Esophagus (tissue), 2 donors: ENCODE measurements around the gene TAF4. TPM values are rescaled to one million over a fixed set of nuclear protein-coding genes. Genes with fewer than 3 reads are reported as not detected.

Experiments
- H3K27ac ChIP-seq, 2 donors: one replicate each; pipeline ENCODE4 v1.5.1; 2013; ENCODE audit warnings: low read depth in 2 of 2, mild to moderate bottlenecking in 2 of 2, inconsistent platforms in 1 of 2, low read length in 1 of 2, moderate library complexity in 1 of 2
- H3K27me3 ChIP-seq, 2 donors: one replicate each; pipeline ENCODE4 v1.6.1; 2013; ENCODE audit warnings: low read length in 2 of 2, control low read depth in 1 of 2, mild to moderate bottlenecking in 1 of 2; ENCODE audit not compliant: insufficient read depth in 2 of 2, control insufficient read depth in 1 of 2
- H3K36me3 ChIP-seq, 2 donors: one replicate each; pipeline ENCODE4 v1.6.1; 2013; ENCODE audit warnings: low read length in 1 of 2; ENCODE audit not compliant: control insufficient read depth in 2 of 2, insufficient read depth in 2 of 2
- H3K4me1 ChIP-seq, 2 donors: one replicate each; pipeline ENCODE4 v1.6.1; 2013; ENCODE audit warnings: low read length in 1 of 2; ENCODE audit not compliant: control insufficient read depth in 2 of 2, insufficient read depth in 2 of 2
- H3K4me3 ChIP-seq, 2 donors: one replicate each; pipeline ENCODE4 v1.5.1; 2013; ENCODE audit warnings: low read length in 2 of 2, mild to moderate bottlenecking in 2 of 2, low read depth in 1 of 2, moderate library complexity in 1 of 2
- H3K9me3 ChIP-seq, 2 donors: one replicate each; pipeline ENCODE4 v1.6.1; 2013; ENCODE audit warnings: mild to moderate bottlenecking in 2 of 2, low read depth in 1 of 2, low read length in 1 of 2, moderate library complexity in 1 of 2; ENCODE audit not compliant: control insufficient read depth in 2 of 2, insufficient read depth in 1 of 2
- WGBS, 2 donors: extraction: QIAGEN DNeasy Blood & Tissue Kit; methylation state at CpG; one replicate each; pipeline ENCODE4 v1.1.7; 2013; 5-methylcytosine and 5-hydroxymethylcytosine counted together
- polyA plus RNA-seq, 2 donors: library from polyadenylated mRNA; stranded (reverse); fragments of 200-250 nt; gene quantifications; one replicate each; pipeline ENCODE4 v1.2.3, GENCODE V29; 2013
- donor health status: healthy with polysubstance abuse.
- donor health status: Bipolar disorder and iron deficiency.

Gene TAF4
- polyA plus RNA-seq, 2 donors, result 4.2 to 5.8 TPM

GRCh38 chr20:61933951-61934715, 131.5 kb downstream of the TAF4 start:
- WGBS, 2 donors, result 74 to 81% methylated on average over 36 of the region's 36 CpGs
- Histone ChIP-seq H3K36me3 (no peaks in the 10 kb centered on the region), H3K9me3 (peaks cover 0 to 3% of the 10 kb centered on the region in 2 donors), H3K4me1 (no peaks in the 10 kb centered on the region), H3K27me3 (no peaks in the 10 kb centered on the region), H3K4me3 (no peak overlapping the region), H3K27ac (no peak overlapping the region)

- Histone ChIP-seq H3K9me3 (peaks cover 0 to 3% of the 10 kb centered on the region in 2 donors), H3K27me3 (no peaks in the 10 kb centered on the region), H3K4me1 (no peaks in the 10 kb centered on the region), H3K27ac (no peak overlapping the region), H3K4me3 (no peak overlapping the region), H3K36me3 (no peaks in the 10 kb centered on the region)
- WGBS, 2 donors, result 53% methylated on average over 17 of the region's 17 CpGs
These were observed 132.2 kb downstream of the TAF4 start for GRCh38 chr20:61933481-61933950.

GRCh38 chr20:61932711-61933480, 132.8 kb downstream of the TAF4 start:
- Histone ChIP-seq H3K27ac (no peak overlapping the region), H3K9me3 (peaks cover 0 to 5% of the 10 kb centered on the region in 2 donors), H3K36me3 (no peaks in the 10 kb centered on the region), H3K4me3 (no peak overlapping the region), H3K27me3 (no peaks in the 10 kb centered on the region), H3K4me1 (no peaks in the 10 kb centered on the region)
- WGBS, 2 donors, result 84 to 88% methylated on average over 38 of the region's 38 CpGs

- Histone ChIP-seq H3K4me3 (no peak overlapping the region), H3K4me1 (no peaks in the 10 kb centered on the region)
- 76 to 81% methylated on average over 9 of the region's 9 CpGs for WGBS, 2 donors
These were observed 133.5 kb downstream of the TAF4 start for GRCh38 chr20:61932199-61932592.

GRCh38 chr20:61931476-61932198, 134.0 kb downstream of the TAF4 start:
- Histone ChIP-seq H3K27ac (no peak overlapping the region), H3K9me3 (peaks cover 0 to 8% of the 10 kb centered on the region in 2 donors), H3K4me3 (no peak overlapping the region), H3K36me3 (no peaks in the 10 kb centered on the region), H3K27me3 (no peaks in the 10 kb centered on the region), H3K4me1 (no peaks in the 10 kb centered on the region)
- 81% methylated on average over 14 of the region's 14 CpGs for WGBS, 2 donors

More at GRCh38 chr20:61932199-61932592, 133.5 kb downstream of the TAF4 start:
- H3K36me3 ChIP-seq, result no peaks in the 10 kb centered on the region
- no peaks in the 10 kb centered on the region for H3K27me3 ChIP-seq
- peaks cover 0 to 8% of the 10 kb centered on the region in 2 donors for H3K9me3 ChIP-seq
- H3K27ac ChIP-seq, result no peak overlapping the region

- WGBS, 2 donors, result 79 to 81% methylated on average over 24 to 28 of the region's 28 CpGs
These were observed 134.8 kb downstream of the TAF4 start for GRCh38 chr20:61930776-61931475.

GRCh38 chr20:61929971-61930666, 135.6 kb downstream of the TAF4 start:
- WGBS, 2 donors, result 86 to 87% methylated on average over 12 of the region's 12 CpGs
- peaks cover 0 to 10% of the 10 kb centered on the region in 2 donors for H3K9me3 ChIP-seq
- no peaks in the 10 kb centered on the region for H3K27me3 ChIP-seq
- no peaks in the 10 kb centered on the region for H3K36me3 ChIP-seq
- no peak overlapping the region for H3K27ac ChIP-seq
- no peak overlapping the region for H3K4me3 ChIP-seq
- no peaks in the 10 kb centered on the region for H3K4me1 ChIP-seq

More at GRCh38 chr20:61930776-61931475, 134.8 kb downstream of the TAF4 start:
- no peak overlapping the region for H3K4me3 ChIP-seq
- H3K36me3 ChIP-seq, result no peaks in the 10 kb centered on the region
- H3K27me3 ChIP-seq, result no peaks in the 10 kb centered on the region
- peaks cover 0 to 9% of the 10 kb centered on the region in 2 donors for H3K9me3 ChIP-seq
- no peak overlapping the region for H3K27ac ChIP-seq
- H3K4me1 ChIP-seq, result no peaks in the 10 kb centered on the region

GRCh38 chr20:61929561-61929960, 136.1 kb downstream of the TAF4 start:
- Histone ChIP-seq H3K27me3 (no peaks in the 10 kb centered on the region), H3K9me3 (peaks cover 0 to 10% of the 10 kb centered on the region in 2 donors), H3K4me3 (no peak overlapping the region), H3K27ac (no peak overlapping the region), H3K4me1 (no peaks in the 10 kb centered on the region), H3K36me3 (no peaks in the 10 kb centered on the region)
- 94 to 95% methylated on average over 12 of the region's 12 CpGs for WGBS, 2 donors
